GM21367 (cell line): ENCODE data around the gene CCBE1.
"Not testable (repeated sequence)": the region's sequence is repeated elsewhere in the genome, so short reads cannot be mapped to it uniquely, and the experiment has no call there.

Source experiments
- ATAC-seq: cut with Tn5 transposase; IDR thresholded peaks from one replicate; pipeline ENCODE4 v1.9.1; 2021; ENCODE audit not compliant: unreplicated experiment

The CCBE1 gene

GRCh38 chr18:59715966-59716369, 18.7 kb upstream of the CCBE1 start:
- ATAC-seq, result no peak

- no peak for ATAC-seq
Measured at GRCh38 chr18:59715445-59715844, 18.2 kb upstream of the CCBE1 start.

- not testable (repeated sequence) for ATAC-seq
Measured at GRCh38 chr18:59714096-59714495, 16.9 kb upstream of the CCBE1 start.

- no peak for ATAC-seq
Measured at GRCh38 chr18:59712311-59712710, 15.1 kb upstream of the CCBE1 start.

GRCh38 chr18:59708988-59709387, 11.8 kb upstream of the CCBE1 start:
- ATAC-seq, result no peak

- ATAC-seq, result no peak
Measured at GRCh38 chr18:59707306-59707705, 10.1 kb upstream of the CCBE1 start.

- ATAC-seq, result no peak
Measured at GRCh38 chr18:59706499-59706898, 9.3 kb upstream of the CCBE1 start.

GRCh38 chr18:59705145-59705544, 7.9 kb upstream of the CCBE1 start:
- no peak for ATAC-seq

- no peak for ATAC-seq
Measured at GRCh38 chr18:59704146-59704545, 6.9 kb upstream of the CCBE1 start.

- no peak for ATAC-seq
Measured at GRCh38 chr18:59701272-59701671, 4.0 kb upstream of the CCBE1 start.

- no peak for ATAC-seq
Measured at GRCh38 chr18:59700535-59700967, 3.3 kb upstream of the CCBE1 start.

GRCh38 chr18:59699750-59700534, 2.7 kb upstream of the CCBE1 start:
- no peak for ATAC-seq

GRCh38 chr18:59699061-59699460, 1.8 kb upstream of the CCBE1 start:
- ATAC-seq, result no peak

- peak; percentile 37 for ATAC-seq
Measured at GRCh38 chr18:59696311-59697235, 650 bp downstream of the CCBE1 start.

- no peak for ATAC-seq
Measured at GRCh38 chr18:59695551-59695950, 1.7 kb downstream of the CCBE1 start.

GRCh38 chr18:59694824-59695223, 2.4 kb downstream of the CCBE1 start:
- ATAC-seq, result no peak

GRCh38 chr18:59691996-59692395, 5.2 kb downstream of the CCBE1 start:
- ATAC-seq, result no peak

GRCh38 chr18:59690996-59691395, 6.2 kb downstream of the CCBE1 start:
- no peak for ATAC-seq

- no peak for ATAC-seq
Measured at GRCh38 chr18:59690186-59690982, 6.8 kb downstream of the CCBE1 start.

GRCh38 chr18:59689756-59690155, 7.5 kb downstream of the CCBE1 start:
- no peak for ATAC-seq

GRCh38 chr18:59686260-59686659, 11.0 kb downstream of the CCBE1 start:
- no peak for ATAC-seq
